Superior temporal gyrus (tissue), 1 donor: Measurements from ENCODE around the gene BCR.

Source experiments
- DNase-seq: peaks from one replicate; pipeline ENCODE4 v3.0.0-alpha.2; 2016; ENCODE audit errors: extremely low spot score

BCR gene

DNA sequence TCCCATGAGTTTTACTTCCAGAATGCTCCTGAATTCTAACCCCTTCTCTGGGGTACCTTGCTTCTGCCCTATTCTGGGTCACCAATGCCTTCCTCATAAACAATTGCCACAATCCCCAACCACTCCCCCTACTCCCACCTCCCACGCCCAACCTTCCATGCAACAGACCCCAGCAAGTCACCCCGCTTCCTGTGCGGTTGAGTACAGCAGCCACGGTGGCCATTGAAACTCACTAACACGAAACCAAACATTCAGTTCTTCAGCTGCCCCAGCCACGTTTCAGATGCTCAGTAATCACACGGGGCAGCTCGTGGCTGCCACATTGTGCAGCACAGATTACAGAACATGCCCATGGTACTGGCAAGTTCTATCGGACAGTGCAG is 3.7 kb upstream of the BCR start:
- no peak for DNase-seq

GRCh38 chr22:23177197-23177596 is 3.1 kb upstream of the BCR start:
- no peak for DNase-seq

GRCh38 chr22:23178512-23179254 is 1.6 kb upstream of the BCR start:
- peak; percentile 89 for DNase-seq

- DNase-seq, result peak; percentile 15
These were observed 669 bp upstream of the BCR start for GRCh38 chr22:23179381-23180299.

DNA sequence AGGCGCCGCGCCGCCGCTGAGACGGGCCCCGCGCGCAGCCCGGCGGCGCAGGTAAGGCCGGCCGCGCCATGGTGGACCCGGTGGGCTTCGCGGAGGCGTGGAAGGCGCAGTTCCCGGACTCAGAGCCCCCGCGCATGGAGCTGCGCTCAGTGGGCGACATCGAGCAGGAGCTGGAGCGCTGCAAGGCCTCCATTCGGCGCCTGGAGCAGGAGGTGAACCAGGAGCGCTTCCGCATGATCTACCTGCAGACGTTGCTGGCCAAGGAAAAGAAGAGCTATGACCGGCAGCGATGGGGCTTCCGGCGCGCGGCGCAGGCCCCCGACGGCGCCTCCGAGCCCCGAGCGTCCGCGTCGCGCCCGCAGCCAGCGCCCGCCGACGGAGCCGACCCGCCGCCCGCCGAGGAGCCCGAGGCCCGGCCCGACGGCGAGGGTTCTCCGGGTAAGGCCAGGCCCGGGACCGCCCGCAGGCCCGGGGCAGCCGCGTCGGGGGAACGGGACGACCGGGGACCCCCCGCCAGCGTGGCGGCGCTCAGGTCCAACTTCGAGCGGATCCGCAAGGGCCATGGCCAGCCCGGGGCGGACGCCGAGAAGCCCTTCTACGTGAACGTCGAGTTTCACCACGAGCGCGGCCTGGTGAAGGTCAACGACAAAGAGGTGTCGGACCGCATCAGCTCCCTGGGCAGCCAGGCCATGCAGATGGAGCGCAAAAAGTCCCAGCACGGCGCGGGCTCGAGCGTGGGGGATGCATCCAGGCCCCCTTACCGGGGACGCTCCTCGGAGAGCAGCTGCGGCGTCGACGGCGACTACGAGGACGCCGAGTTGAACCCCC is 798 bp downstream of the BCR start:
- DNase-seq, result no peak

- no peak for DNase-seq
These were observed 1.5 kb downstream of the BCR start for GRCh38 chr22:23181721-23182308.

GRCh38 chr22:23182309-23183060 is 2.2 kb downstream of the BCR start:
- DNase-seq, result peak; percentile 59

DNA sequence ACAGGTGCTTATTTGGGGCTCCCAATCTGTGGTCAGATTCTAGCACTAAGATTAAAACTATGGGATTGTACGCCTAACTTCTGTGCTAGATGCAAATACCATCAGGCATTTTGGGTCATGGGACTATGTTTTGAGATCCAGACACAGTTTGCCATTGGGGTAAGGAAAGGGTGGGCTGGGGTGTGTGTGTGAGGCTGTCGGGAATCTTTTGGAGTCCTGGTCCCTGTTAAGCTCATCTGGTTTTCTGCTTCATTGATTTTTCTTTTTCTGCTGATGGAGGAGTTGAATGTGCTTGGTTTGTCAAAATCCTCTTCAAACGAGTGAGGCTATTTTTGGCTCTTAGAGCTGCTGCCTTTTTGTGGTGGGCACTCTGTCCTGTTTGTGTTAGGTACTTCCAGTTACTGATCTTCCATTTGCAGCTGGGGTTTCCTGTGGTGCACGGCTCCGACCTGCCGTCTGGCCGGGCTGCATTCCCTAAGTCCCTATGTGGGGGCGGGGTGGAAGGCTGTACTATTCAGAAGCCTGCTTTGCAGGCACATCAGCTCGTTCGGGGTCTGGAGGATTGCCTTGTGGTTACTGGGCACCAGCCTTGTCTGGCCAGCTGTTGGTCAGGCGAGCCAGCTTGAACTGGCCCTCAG is 2.9 kb downstream of the BCR start:
- DNase-seq, result peak; percentile 70

- DNase-seq, result no peak
These were observed 3.9 kb downstream of the BCR start for GRCh38 chr22:23184100-23184763.

- no peak for DNase-seq
These were observed 4.4 kb downstream of the BCR start for GRCh38 chr22:23184764-23185113.

- no peak for DNase-seq
These were observed 6.9 kb downstream of the BCR start for GRCh38 chr22:23187211-23187610.

DNA sequence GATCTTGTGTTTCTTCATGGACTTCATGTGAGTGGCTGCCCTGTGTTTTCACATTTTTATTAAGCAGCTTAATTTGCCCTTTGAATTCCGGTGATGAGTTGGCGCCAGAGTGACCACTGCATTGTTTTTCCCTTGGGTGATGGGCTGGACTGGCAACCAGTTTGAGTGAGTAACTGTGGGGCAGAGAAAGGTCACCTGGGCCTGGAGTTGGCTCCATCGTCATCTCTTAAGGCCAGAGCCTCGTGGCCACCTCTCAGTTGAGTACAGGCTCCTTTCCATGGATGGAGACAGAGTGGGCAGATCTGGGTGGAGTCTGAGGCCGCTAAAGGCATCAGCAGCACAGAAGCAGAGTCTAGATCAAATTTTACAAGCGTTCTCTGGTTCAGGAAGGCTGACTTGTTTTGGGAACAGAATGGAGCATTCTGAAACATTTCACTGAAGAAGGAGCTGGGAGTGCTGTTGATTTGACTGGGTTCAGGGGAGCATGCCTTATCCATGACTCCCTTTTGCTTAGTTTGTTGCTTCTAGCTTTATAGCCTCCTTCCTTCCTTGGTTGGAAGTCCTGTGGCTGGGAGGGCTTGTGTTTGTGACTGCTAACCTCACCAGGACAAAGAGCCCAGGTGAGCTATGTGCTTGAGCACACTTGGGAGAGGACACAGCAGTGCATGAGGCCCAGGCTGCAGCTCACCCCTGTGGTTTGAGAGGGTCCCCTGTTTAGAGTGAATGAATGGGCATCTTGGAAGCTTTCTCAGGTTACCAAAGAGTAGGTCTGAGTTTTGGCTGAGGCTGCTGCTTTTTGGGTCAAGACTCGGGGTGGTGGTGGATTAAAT is 7.8 kb downstream of the BCR start:
- no peak for DNase-seq

DNA sequence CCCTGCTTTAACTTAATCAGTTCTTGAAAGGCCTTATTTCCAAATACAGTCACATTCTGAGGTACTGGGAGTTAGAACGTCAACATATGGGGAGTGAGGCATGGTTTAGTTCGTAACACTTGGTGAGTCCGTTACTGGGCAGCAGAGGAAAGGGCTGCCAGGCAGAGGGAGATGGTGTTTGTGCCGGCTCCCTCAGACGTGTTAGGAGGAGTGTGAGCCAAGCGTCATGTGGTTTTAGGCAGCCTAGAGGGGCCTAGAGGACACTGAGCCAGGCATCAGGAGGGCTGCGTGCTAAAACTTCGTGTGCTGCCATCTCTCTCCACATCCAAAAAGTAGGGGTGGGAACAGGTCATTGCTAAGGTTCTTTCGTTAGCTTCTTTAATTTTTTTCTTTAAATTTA is 10.2 kb downstream of the BCR start:
- no peak for DNase-seq

GRCh38 chr22:23192133-23192532 is 11.8 kb downstream of the BCR start:
- no peak for DNase-seq

DNA sequence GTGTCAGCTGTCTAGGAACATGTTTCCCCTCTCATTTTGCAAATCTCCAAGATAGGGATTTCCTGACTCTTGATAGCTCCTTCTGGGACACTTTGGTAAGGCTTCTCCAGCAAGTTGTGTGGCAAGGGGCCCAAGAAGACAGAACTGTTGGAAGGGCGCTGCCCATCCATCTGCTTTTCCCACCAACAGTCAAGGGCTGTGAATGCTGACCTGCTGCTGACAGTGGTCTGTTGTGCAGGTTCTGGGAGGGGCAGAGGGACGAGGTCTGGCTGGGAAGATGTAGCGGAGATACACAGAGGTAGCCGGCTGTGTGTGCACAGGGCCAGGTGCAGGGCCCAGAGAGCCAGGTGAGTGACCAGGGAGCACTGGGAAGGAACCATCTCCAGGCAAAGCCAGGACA is 12.2 kb downstream of the BCR start:
- DNase-seq, result no peak

- DNase-seq, result peak; percentile 26
These were observed 13.0 kb downstream of the BCR start for GRCh38 chr22:23193196-23193827.

GRCh38 chr22:23193882-23194281 is 13.6 kb downstream of the BCR start:
- peak; percentile 44 for DNase-seq

DNA sequence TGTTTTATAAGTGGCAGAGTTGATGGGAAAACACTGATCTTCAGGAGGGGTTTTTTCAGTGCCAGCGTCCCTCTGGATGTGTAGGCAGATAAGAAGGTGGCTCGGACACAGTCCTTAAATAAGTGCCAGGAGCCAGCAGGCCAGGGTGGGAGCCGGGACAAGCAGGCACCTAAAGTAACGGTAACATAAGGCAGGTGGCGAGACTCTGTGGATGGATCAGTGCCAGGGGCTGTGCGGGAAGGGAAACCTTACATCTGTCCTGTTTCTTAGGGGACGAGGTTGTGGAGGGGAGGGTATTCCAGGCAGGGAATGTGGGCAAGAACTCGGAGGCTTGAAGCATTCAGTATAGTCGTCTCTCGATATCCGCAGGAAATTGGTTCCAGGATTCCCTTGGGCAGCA is 15.9 kb downstream of the BCR start:
- no peak for DNase-seq

DNA sequence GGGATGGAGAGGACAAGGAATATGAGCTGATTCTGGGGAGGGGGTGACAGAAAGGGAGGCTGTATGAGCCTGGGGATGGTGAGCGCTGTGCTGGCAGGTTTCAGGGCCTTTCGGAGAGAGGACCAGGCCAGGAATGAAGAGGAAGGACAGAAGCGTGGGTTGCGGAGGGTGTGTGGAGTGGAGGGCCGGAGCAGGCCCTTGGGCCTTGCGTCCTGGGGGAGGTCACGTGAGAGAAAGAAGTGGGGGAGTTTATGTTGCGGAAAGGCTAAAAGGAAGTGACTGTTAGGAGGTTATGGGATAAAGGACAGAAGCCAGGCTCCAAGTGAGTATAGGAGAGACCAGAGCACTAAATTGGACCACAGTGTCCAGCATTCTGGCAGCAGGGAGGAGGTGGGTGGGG is 17.5 kb downstream of the BCR start:
- DNase-seq, result no peak
